ENCODE measurements around the gene UGT1A1.

Gene UGT1A1

GRCh38 chr2:233772583-233772982 is 12.5 kb downstream of the UGT1A1 start:
- no peak overlapping the region for H3K4me3 ChIP-seq (ENCODE audit: low read depth, low read length)
- no peak for TF ChIP-seq CTCF (IDR thresholded peaks at IDR 0.05; ENCODE audit: insufficient read depth, low read depth, low read length, missing control alignments)
- no peak for DNase-seq (ENCODE audit: low read depth)

GRCh38 chr2:233773854-233774253 is 13.8 kb downstream of the UGT1A1 start:
- H3K4me3 ChIP-seq (ENCODE audit: low read depth, low read length), result no peak overlapping the region
- TF ChIP-seq CTCF (IDR thresholded peaks at IDR 0.05; ENCODE audit: insufficient read depth, low read depth, low read length, missing control alignments), result no peak
- DNase-seq (ENCODE audit: low read depth), result no peak

- no peak for DNase-seq (ENCODE audit: low read depth)
- H3K4me3 ChIP-seq (ENCODE audit: low read depth, low read length), result no peak overlapping the region
Measured at GRCh38 chr2:233775414-233775813, 15.3 kb downstream of the UGT1A1 start.

GRCh38 chr2:233778030-233778429 is 18.0 kb downstream of the UGT1A1 start, which contains the start of gene MROH2A:
Gene MROH2A (plus strand): TSS chr2:233778330. CDS start chr2:233779359, 1,029 bp downstream.
- no peak for TF ChIP-seq CTCF (IDR thresholded peaks at IDR 0.05; ENCODE audit: insufficient read depth, low read depth, low read length, missing control alignments)
- no peak within 1 kb of the TSS for H3K4me3 ChIP-seq (ENCODE audit: low read depth, low read length)
- DNase-seq (ENCODE audit: low read depth), result no peak

More at GRCh38 chr2:233775414-233775813, 15.3 kb downstream of the UGT1A1 start:
- TF ChIP-seq CTCF (IDR thresholded peaks at IDR 0.05; ENCODE audit: insufficient read depth, low read depth, low read length, missing control alignments), result no peak

GRCh38 chr2:233779722-233780121 is 19.7 kb downstream of the UGT1A1 start:
- no peak for DNase-seq (ENCODE audit: low read depth)
- no peak for TF ChIP-seq CTCF (IDR thresholded peaks at IDR 0.05; ENCODE audit: insufficient read depth, low read depth, low read length, missing control alignments)
- H3K4me3 ChIP-seq (ENCODE audit: low read depth, low read length), result no peak overlapping the region

GRCh38 chr2:233780771-233781170 is 20.7 kb downstream of the UGT1A1 start:
- DNase-seq (ENCODE audit: low read depth), result no peak
- no peak for TF ChIP-seq CTCF (IDR thresholded peaks at IDR 0.05; ENCODE audit: insufficient read depth, low read depth, low read length, missing control alignments)
- H3K4me3 ChIP-seq (ENCODE audit: low read depth, low read length), result no peak overlapping the region

GRCh38 chr2:233789554-233789953 is 29.5 kb downstream of the UGT1A1 start:
- no peak for DNase-seq (ENCODE audit: low read depth)
- no peak overlapping the region for H3K4me3 ChIP-seq (ENCODE audit: low read depth, low read length)
- no peak for TF ChIP-seq CTCF (IDR thresholded peaks at IDR 0.05; ENCODE audit: insufficient read depth, low read depth, low read length, missing control alignments)

All from GM12865 (cell line).